HG03575 (cell line): ENCODE results near the gene UBE2O.
A peak's percentile ranks its signal among the peaks of the same experiment; 100 is the strongest.
"Not testable (repeated sequence)": the region's sequence is repeated elsewhere in the genome, so short reads cannot be mapped to it uniquely, and the experiment has no call there.

Experiments
- ATAC-seq: cut with Tn5 transposase; IDR thresholded peaks from one replicate; pipeline ENCODE4 v1.9.1; 2021; ENCODE audit not compliant: unreplicated experiment, insufficient number of reproducible peaks, low FRiP score; ENCODE audit errors: extremely low read depth

The UBE2O gene

DNA sequence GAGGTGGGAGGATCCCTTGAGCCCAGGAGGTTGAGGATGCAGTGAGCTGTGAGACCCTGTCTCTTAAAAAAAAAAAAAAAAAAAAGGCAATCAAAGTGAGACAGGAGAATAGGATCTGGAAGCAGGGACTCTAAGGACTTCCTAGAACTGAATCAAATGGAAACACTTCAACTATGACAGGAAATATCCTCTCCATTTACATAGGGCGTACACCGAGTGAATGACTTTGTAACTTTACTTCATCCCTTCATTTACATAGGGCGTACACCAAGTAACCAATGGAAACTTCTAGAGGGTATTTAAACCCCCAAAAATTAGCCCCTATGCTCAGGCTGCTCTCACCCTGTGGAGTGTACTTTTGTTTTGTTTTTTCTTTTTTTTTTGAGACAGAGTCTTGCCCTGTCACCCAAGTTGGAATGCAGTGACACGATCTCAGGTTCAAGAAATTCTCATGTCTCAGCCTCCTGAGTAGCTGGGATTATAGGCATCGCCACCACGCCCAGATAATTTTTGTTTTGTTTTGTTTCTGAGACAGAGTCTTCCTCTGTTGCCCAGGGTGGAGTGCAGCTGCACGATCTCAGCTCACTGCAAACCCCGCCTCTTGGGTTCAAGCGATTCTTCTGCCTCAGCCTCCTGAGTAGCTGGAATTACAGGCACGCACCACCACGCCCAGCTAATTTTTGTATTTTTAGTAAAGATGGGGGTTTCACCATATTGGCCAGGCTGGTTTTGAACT lies 89.7 kb downstream of the UBE2O start:
- ATAC-seq: no peak

DNA sequence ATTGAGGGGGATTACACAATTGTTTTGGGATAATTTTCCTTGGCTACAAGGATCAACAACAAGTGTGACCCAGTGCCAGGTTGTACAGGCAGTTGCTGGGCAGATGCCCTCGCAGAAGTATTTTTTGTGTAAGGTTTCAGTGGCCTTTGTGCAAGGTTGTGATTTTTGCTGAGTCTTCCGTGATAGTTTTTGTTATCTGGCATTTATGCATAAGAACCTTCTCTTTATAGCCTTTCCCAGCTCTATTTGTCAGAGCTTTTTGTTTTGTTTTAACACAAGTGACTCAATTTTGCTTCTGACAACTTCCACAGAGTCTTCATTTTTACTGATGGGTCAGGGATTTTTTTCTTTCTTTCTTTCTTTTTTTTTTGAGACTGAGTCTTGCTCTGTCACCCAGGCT lies 92.5 kb downstream of the UBE2O start:
- no peak for ATAC-seq

DNA sequence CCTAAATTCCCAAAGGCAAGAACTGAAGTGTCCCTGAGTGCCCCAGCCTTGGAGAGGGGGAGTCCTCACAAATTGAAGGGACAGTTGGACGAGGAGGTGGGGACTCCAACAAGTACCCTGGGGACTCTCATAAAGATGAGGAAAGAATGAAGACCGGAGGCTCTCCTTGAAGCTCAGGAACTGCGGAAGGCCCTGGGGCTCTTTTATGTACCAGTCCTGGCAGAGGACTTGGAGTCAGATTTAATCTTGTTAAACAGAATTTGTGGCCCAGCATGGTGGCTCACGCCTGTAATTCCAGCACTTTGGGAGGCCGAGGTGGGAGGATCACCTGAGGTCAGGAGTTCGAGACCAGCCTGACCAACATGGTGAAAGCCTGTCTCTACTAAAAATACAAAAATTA lies 93.2 kb downstream of the UBE2O start:
- ATAC-seq: not testable (repeated sequence)

DNA sequence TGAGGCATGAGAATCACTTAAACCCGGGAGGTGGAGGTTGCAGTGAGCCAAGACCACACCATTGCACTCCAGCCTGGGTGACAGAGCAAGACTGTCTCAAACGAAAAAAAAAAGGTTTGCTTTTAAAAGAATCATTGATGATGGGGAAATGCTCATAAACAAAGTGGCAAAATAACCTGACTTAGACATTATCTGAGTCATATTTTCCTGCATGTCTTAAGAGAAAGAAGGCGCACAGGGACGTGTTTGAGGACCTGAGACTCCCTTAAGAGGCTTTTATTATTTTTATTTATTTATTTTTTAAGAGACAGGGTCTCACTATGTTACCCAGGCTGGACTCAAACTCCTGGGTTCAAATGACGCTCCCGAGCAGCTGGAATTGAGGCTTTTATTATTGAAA lies 93.6 kb downstream of the UBE2O start:
- no peak for ATAC-seq

DNA sequence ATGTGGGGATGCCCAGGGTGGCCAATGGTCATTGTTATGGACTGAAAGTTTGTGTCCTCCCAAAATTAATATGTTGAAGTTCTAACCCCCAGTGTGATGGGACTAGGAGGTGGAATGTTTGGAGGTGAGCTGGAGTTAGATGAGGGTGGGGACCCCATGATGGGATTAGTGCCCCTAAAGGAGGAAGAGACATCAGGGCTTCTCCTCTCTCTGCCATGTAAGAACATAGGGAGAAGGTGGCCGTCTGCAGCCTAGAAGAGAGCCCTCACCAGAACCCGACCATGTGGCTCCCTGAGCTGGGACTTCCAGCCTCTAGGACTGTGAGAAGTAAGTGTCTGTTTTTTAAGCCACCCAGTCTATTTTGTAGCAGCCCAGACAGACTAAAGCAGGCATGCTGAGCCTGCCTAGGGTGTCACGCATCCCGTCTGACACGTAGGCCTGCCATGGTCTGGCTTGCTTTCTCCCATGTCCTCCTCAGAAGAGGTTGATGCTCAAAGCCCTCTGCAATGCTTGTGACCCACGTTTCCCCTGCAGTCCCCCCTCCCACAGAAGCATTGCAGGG lies 95.3 kb downstream of the UBE2O start:
- ATAC-seq: no peak

DNA sequence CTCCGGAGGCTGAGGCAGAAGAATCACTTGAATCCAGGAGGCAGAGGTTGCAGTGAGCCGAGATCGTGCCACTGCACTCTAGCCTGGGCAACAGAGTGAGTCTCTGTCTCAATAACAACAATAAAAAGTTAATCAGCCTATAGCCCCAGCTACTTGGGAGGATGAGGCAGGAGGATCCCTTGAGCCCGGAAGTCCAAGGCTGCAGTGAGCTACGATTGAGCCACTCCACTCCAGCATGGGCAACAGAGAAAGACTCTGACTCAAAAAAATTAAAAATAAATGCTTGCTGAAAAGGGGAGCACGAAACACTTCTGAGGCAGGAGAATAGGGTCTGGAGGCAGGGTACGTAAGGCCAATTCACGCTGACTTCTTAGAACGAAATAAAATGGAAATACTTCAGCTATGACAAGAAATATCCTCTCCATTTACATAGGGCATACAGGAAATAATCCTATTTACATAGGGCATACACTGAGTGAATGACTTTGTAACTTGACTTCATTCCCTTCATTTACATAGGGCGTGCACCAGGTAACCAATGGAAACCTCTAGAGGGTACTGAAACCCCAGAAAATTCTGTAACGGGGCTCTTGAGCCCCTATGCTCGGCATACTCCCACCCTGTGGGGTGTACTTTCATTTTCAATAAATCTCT lies 96.0 kb downstream of the UBE2O start:
- ATAC-seq: no peak

DNA sequence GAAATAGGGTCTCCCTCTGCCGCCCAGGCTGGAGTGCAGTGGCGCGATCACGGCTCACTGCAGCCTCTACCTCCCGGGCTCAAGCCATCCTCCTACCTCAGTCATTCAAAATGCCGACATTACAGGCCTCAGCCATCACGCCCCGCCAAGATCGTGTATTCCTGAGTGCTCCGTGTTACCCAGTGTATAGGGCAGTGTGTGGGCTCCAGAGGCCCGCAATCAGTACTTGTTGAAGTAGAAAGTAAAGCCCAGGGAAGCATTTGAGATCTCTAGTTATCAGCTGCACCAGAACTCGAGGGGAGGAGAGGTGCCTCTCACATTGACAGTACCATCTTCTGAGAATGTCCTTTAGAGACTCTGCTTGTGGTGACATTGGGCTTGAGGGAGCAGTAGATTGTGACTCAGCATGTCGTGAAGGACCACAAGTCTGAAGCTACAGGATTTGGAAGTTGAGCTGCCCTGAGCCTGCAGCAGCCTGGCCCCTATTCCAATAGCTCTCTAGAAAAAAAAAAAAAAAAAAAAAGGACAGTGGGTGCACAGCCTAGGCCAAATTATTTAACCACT lies 98.1 kb downstream of the UBE2O start:
- ATAC-seq: no peak

DNA sequence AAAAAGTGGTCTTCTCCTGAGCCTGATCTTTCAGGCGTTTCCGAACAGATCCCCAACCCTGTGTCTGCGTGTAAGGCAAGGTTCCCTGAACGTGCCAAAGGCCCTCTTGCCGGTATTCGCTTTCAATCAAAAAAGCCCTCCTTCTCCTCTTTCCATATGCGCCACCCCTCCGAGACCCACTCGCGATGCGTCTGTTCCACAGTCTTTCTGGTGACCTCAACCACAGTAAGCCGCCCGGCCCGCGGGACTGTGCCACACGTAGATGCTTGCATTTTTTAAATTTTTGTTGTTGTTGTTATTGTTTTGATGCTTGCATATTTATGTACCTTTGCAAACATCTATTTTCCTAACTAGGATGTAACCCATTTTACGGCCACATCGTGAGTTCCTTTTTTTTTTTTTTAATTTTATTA lies 98.6 kb downstream of the UBE2O start:
- ATAC-seq: peak; percentile 6

DNA sequence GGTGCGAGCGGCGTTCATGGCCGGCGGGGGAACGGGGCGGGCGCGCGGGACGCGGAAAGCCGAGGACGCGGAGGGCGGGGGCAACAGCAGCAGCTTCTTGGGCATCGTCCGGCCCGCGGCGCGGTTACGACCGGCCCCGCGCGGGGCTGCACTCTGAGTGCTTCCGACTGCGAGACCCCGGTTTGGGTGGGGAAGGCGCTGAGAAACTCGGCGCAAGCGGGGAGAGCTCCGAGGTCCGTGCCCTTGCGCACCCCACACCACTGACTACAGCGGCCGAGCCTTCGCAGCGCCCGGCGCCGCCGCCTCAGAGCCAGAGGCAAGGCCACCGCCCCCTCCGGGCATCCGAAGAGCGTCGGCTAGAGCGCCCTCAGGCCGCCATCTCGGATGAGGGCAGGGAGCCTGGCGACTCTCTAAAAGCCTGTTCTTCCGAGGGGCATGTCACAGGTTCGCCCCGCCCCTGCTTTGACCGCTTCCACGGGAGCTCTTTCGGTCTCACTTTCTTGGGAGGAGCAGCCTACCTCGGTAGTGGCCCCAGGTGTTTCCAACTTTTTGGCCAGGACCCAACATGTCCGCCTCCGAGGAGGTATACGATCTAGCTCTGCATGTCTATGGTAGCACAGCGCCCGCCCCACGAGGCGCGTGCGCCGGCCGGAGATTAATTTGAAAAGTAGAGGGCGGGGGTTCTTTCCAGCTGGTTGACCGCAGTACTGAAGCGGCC lies 99.2 kb downstream of the UBE2O start, which contains the start of gene PRPSAP1:
Gene PRPSAP1, minus strand, starts transcription at position 318 of the 718 bp plus-strand sequence. Its CDS starts 213 bp downstream, at position 105.
- ATAC-seq: peak; percentile 37

DNA sequence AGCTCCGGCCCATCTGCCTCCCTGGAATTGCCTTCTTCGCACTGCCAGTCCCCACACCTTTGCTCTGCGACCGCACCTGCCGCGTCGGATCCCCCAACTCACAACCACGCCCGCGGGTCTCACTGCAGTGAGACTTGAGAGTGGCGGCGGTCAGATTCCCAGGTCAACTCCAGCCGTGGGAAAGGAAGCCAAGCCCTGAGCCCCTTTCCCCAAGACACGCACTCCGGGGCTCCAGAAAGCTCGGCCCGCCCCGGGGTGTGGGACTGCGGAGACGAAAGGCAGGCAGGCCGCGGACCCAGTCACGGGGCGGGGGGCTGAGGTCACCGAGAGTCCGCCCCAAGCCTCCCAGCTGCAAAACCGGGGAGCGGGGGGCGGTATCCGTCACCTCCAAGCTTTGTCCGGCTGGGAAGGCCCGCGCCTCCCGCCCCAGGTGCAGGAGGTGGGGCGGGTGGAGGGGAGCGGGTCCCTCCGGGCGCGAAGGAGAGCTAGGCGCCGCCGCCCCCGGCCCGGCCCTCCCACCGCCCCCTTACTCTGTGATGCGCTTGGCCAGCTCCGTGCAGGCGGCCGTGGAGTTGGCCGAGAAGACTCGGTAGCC lies 99.9 kb downstream of the UBE2O start:
- no peak for ATAC-seq

DNA sequence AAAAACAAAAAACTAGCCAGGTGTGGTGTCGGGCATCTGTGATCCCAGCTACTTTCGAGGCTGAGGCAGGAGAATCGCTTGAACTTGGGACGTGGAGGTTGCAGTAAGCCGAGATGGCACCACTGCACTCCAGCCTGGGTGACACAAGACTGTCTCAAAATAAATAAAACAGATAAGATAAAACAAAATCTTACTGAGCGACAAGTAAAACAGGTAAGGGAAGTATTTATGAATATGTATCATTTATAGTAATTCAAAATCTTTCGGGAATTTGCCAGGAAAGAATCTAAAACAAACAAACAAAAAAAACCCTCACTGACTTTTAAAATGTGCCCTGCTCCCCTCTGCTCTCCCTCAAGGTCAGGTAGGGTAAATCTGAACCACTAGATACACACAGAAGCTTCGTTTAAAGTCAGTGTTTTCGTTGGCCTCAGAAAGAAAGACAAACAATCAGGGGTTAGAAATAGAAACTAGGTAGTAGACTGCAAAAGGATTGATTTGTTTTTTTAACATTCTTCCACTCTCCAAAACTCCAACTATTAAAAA lies 101.4 kb downstream of the UBE2O start:
- no peak for ATAC-seq

DNA sequence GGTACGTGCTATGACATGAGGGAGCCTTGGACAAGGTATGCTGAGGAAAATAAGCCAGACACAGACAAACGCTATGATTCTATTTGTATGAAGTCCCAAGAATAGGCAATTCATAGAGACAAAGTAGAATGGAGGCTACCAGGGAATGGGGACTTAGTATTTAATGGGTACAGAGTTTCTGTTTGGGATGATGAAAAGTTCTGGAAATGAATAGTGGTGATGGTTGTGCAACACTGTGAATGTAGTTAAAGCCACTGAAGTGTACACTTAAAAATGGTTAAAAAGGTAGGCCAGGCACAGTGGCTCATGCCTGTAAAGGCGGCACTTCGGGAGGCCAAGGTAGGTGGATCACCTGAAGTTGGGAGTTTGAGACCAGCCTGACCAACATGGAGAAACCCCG lies 102.5 kb downstream of the UBE2O start:
- ATAC-seq: no peak

DNA sequence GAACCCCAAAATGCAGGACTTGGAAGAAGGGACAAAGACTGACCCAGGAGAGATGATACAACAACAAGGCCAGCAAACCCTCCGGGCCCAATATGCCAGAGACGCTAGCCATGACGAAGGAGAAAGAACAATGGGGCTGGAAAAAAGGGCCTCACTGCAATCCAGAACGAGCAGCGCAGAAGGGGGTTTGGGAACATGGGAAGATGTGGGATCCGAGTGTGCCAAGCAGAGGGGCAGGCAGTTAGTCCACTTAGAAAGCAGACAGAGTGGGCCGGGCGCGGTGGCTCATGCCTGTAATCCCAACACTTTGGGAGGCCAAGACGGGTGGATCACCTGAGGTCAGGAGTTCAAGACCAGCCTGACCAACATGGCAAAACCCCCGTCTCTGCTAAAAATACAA lies 106.0 kb downstream of the UBE2O start:
- not testable (repeated sequence) for ATAC-seq

DNA sequence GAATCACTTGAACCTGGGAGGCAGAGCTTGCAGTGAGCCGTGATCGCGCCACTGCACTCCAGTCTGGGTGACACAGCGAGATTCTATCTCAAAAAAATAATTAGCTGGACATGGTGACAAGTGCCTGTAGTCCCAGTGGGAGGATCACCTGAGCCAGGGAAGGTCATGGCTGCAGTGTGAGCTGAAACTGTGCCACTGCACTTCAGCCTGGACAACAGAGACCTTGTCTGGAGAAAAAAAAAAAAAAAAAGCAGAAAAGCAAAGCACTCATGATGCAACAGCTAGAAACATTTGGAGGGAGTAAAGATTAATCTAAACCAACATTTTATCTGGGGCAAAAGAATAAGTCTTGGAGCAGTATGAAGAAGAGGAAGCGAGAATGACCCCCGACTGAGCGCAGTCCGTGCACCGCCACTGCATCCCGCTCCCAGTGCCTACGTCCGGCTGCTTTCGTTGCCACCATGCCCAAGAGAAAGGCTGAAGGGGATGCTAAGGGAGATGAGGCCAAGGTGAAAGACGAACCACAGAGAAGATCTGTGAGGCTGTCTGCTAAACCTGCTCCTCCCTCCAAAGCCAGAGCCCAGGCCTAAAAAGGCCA lies 107.5 kb downstream of the UBE2O start:
- no peak for ATAC-seq

DNA sequence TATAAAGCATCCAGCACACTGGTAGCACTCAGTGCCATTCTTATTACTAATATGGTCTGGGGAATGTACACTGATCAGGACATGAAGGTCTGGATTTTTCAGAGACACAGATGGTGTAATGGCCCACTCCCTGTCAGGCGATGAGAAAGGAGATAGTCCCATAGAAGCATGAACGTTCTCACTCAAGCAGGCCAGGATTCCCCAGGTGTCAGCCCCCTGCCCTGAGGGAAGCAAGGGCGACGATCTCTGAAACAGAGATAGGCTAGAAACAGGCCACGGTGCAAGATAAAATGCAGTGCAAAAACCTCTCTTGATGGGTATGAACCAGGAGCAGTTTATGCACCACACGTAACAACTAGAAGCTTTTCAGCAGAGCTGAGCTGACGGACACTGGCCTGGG lies 109.8 kb downstream of the UBE2O start:
- no peak for ATAC-seq

DNA sequence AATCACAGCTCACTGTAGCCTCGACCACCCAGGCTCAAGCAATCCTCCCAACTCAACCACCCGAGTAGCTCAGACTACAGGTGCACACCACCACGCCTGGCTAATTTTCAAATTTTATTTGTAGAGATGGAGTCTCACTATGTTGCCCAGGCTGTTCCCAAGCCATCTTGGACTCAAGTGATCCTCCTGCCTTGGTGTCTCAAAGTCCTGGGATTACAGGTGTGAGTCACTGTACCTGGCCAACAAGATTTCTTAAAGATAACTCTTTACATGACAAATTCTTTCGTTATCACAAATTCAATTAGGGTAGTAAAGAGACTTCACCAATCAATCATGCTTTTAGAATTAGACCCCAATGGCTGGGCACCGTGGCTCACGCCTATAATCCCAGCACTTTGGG lies 111.7 kb downstream of the UBE2O start:
- no peak for ATAC-seq
